HEK293 (cell line): ENCODE measurements around the gene ANKRD28.

Source experiments
- CTCF ChIA-PET: fragments of 350-600 bp; formaldehyde crosslinking; extraction: SDS; loops from one replicate; lab custom pipeline; 2021; ENCODE audit warnings: antibody characterized with exemption; lab: Yijun Ruan, JAX
- POLR2A ChIA-PET: fragments of 300-600 bp; formaldehyde crosslinking; extraction: SDS; loops from one replicate; lab custom pipeline; 2020; ENCODE audit warnings: antibody characterized with exemption, inconsistent platforms; lab: Yijun Ruan, JAX
- H3K27ac ChIP-seq: fragments of 200-500 bp; sonication (Bioruptor generic); 2 replicates; pipeline ENCODE4 v1.5.1; 2014; ENCODE audit warnings: low read depth, low read length, control low read depth, inconsistent platforms; ENCODE audit errors: extremely low read depth
- H3K36me3 ChIP-seq, 2 experiments: fragments of 200-500 bp in 1 of 2; sonication (Bioruptor generic) in 1 of 2; 1 replicate in 1 of 2; 2 replicates in 1 of 2; pipeline ENCODE4 v1.5.1; 2014 to 2017; ENCODE audit warnings: inconsistent platforms in 2 of 2, low read length in 2 of 2; ENCODE audit not compliant: control insufficient read depth in 2 of 2, insufficient read depth in 1 of 2
- H3K4me1 ChIP-seq: fragments of 200-500 bp; sonication (Bioruptor generic); 2 replicates; pipeline ENCODE4 v1.5.1; 2014; ENCODE audit warnings: mild to moderate bottlenecking, low read length, inconsistent platforms; ENCODE audit not compliant: control insufficient read depth, insufficient read depth
- H3K4me3 ChIP-seq: 2 replicates; pipeline ENCODE4 v1.5.1; 2011; ENCODE audit warnings: low read depth, mild to moderate bottlenecking, control low read depth, low read length, moderate library complexity
- H3K9me3 ChIP-seq: fragments of 200-500 bp; sonication (Bioruptor generic); 2 replicates; pipeline ENCODE4 v1.5.1; 2014; ENCODE audit warnings: low read depth, low read length, inconsistent platforms; ENCODE audit not compliant: control insufficient read depth, insufficient read depth
- FEZF1 ChIP-seq: fragments of 450-650 bp; formaldehyde crosslinking; IDR thresholded peaks from 2 replicates; pipeline ENCODE4 v1.5.1; 2016; ENCODE audit warnings: missing biosample characterization, missing genetic modification characterization
- GLI4 ChIP-seq: fragments of 450-650 bp; formaldehyde crosslinking; IDR thresholded peaks from 2 replicates; pipeline ENCODE4 v1.5.1; 2016; ENCODE audit warnings: missing biosample characterization, missing genetic modification characterization
- KLF9 ChIP-seq: fragments of 450-650 bp; formaldehyde crosslinking; IDR thresholded peaks from 2 replicates; pipeline ENCODE4 v1.5.1; 2016; ENCODE audit warnings: missing biosample characterization, missing genetic modification characterization, low read depth
- OSR2 ChIP-seq: fragments of 450-650 bp; formaldehyde crosslinking; IDR thresholded peaks from 2 replicates; pipeline ENCODE4 v1.5.1; 2016; ENCODE audit warnings: missing biosample characterization, missing genetic modification characterization
- PRDM10 ChIP-seq: fragments of 450-650 bp; formaldehyde crosslinking; IDR thresholded peaks from 2 replicates; pipeline ENCODE4 v1.5.1; 2016; ENCODE audit warnings: missing biosample characterization, missing genetic modification characterization
- REST ChIP-seq: fragments of 450-650 bp; formaldehyde crosslinking; IDR thresholded peaks from 2 replicates; pipeline ENCODE4 v1.5.1; 2016; ENCODE audit warnings: missing biosample characterization, missing genetic modification characterization
- SP7 ChIP-seq: fragments of 450-650 bp; formaldehyde crosslinking; IDR thresholded peaks from 2 replicates; pipeline ENCODE4 v1.5.1; 2016; ENCODE audit warnings: missing biosample characterization, missing genetic modification characterization
- ZBTB1 ChIP-seq: fragments of 450-650 bp; formaldehyde crosslinking; IDR thresholded peaks from 2 replicates; pipeline ENCODE4 v1.5.1; 2016; ENCODE audit warnings: missing biosample characterization, missing genetic modification characterization
- ZBTB44 ChIP-seq: fragments of 450-650 bp; IDR thresholded peaks from 2 replicates; pipeline ENCODE4 v1.5.1; 2018; ENCODE audit warnings: missing biosample characterization, mild to moderate bottlenecking, missing genetic modification characterization
- ZBTB48 ChIP-seq: fragments of 450-650 bp; formaldehyde crosslinking; IDR thresholded peaks from 2 replicates; pipeline ENCODE4 v1.5.1; 2016; ENCODE audit warnings: missing biosample characterization, missing genetic modification characterization
- ZNF138 ChIP-seq: fragments of 450-650 bp; formaldehyde crosslinking; IDR thresholded peaks from 2 replicates; pipeline ENCODE4 v1.5.1; 2016; ENCODE audit warnings: missing biosample characterization, missing genetic modification characterization, borderline replicate concordance
- ZNF169 ChIP-seq: fragments of 450-650 bp; formaldehyde crosslinking; IDR thresholded peaks from 2 replicates; pipeline ENCODE4 v1.5.1; 2016; ENCODE audit warnings: missing biosample characterization, missing genetic modification characterization
- ZNF174 ChIP-seq: fragments of 450-650 bp; formaldehyde crosslinking; IDR thresholded peaks from 2 replicates; pipeline ENCODE4 v1.5.0; 2017; ENCODE audit warnings: missing biosample characterization, mild to moderate bottlenecking, missing genetic modification characterization
- ZNF248 ChIP-seq: fragments of 450-650 bp; formaldehyde crosslinking; IDR thresholded peaks from 2 replicates; pipeline ENCODE4 v1.5.1; 2017; ENCODE audit warnings: missing biosample characterization, missing genetic modification characterization
- ZNF530 ChIP-seq: fragments of 450-650 bp; formaldehyde crosslinking; IDR thresholded peaks from 2 replicates; pipeline ENCODE4 v1.5.1; 2016; ENCODE audit warnings: low read depth, missing biosample characterization, missing genetic modification characterization
- ZNF558 ChIP-seq: fragments of 450-650 bp; formaldehyde crosslinking; IDR thresholded peaks from 2 replicates; pipeline ENCODE4 v1.5.1; 2016; ENCODE audit warnings: missing biosample characterization, missing genetic modification characterization
- ZNF560 ChIP-seq: fragments of 450-650 bp; formaldehyde crosslinking; IDR thresholded peaks from 2 replicates; pipeline ENCODE4 v1.5.1; 2017; ENCODE audit warnings: missing biosample characterization, missing genetic modification characterization, borderline replicate concordance
- ZNF596 ChIP-seq: fragments of 450-650 bp; IDR thresholded peaks from 2 replicates; pipeline ENCODE4 v1.5.0; 2018; ENCODE audit warnings: missing biosample characterization, mild to moderate bottlenecking, missing genetic modification characterization, moderate library complexity
- ZNF624 ChIP-seq: fragments of 450-650 bp; formaldehyde crosslinking; IDR thresholded peaks from 2 replicates; pipeline ENCODE4 v1.5.1; 2017; ENCODE audit warnings: missing biosample characterization, missing genetic modification characterization
- ZNF664 ChIP-seq: fragments of 450-650 bp; formaldehyde crosslinking; IDR thresholded peaks from 2 replicates; pipeline ENCODE4 v1.5.1; 2016; ENCODE audit warnings: missing biosample characterization, missing genetic modification characterization
- ZNF747 ChIP-seq: fragments of 450-650 bp; formaldehyde crosslinking; IDR thresholded peaks from 2 replicates; pipeline ENCODE4 v1.5.1; 2016; ENCODE audit warnings: missing biosample characterization, missing genetic modification characterization
- TF ChIP-seq, protein P1 (sequence below): fragments of 450-650 bp; formaldehyde crosslinking; IDR thresholded peaks from 2 replicates; pipeline ENCODE4 v1.5.1; 2016; ENCODE audit warnings: missing biosample characterization, missing genetic modification characterization

ANKRD28 gene

GRCh38 chr3:15722877-15723623 lies 74.7 kb downstream of the ANKRD28 start (continued):
- TF ChIP-seq PRDM10 (no peak), ZNF169 (tag by site-specific recombination) (no peak), KLF9 (tag by site-specific recombination) (no peak), ZNF596 (tag by site-specific recombination) (no peak), ZNF624 (tag by site-specific recombination) (no peak)

- TF ChIP-seq OSR2 (peak; percentile 25; the same call in 1 of the 2 replicates), ZNF174 (tag by site-specific recombination) (no peak)
- ChIA-PET POLR2A (no interaction called here), CTCF (interaction anchor here (0.7 kb wide), 1 partner anchor 257 kb away, joined by 3 read pairs; no protein-coding TSS in a partner anchor)
- Histone ChIP-seq H3K36me3 (peaks cover 4 to 11% of the 10 kb centered on the region in 2 experiments; a peak in 2 of 3 replicates), H3K27ac (no peak overlapping the region), H3K4me1 (peaks cover 7% of the 10 kb centered on the region; the same call in 1 of the 2 replicates), H3K4me3 (no peak overlapping the region), H3K9me3 (no peaks in the 10 kb centered on the region)
Observed at GRCh38 chr3:15716178-15716577, 81.6 kb downstream of the ANKRD28 start.

- CTCF ChIA-PET: interaction anchor here (0.6 to 0.7 kb wide), 3 partner anchors 55 to 220 kb away, joined by 3 to 4 read pairs (median 3); no protein-coding TSS in a partner anchor
- no peak overlapping the region for H3K4me3 ChIP-seq
- no peak for TF ChIP-seq REST
- no peak for TF ChIP-seq ZBTB1 (tag by site-specific recombination)
- TF ChIP-seq ZNF558 (tag by site-specific recombination): no peak
- no peak for TF ChIP-seq ZBTB44 (tag by site-specific recombination)
- no peak for TF ChIP-seq ZNF169 (tag by site-specific recombination)
- TF ChIP-seq, protein P1, sequence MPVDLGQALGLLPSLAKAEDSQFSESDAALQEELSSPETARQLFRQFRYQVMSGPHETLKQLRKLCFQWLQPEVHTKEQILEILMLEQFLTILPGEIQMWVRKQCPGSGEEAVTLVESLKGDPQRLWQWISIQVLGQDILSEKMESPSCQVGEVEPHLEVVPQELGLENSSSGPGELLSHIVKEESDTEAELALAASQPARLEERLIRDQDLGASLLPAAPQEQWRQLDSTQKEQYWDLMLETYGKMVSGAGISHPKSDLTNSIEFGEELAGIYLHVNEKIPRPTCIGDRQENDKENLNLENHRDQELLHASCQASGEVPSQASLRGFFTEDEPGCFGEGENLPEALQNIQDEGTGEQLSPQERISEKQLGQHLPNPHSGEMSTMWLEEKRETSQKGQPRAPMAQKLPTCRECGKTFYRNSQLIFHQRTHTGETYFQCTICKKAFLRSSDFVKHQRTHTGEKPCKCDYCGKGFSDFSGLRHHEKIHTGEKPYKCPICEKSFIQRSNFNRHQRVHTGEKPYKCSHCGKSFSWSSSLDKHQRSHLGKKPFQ (tag by site-specific recombination): no peak
- no peak for TF ChIP-seq ZNF560
- TF ChIP-seq ZNF248 (tag by site-specific recombination): no peak
- no peak for TF ChIP-seq ZNF664 (tag by site-specific recombination)
- TF ChIP-seq SP7: no peak
- TF ChIP-seq ZNF747: no peak
- TF ChIP-seq GLI4 (tag by site-specific recombination): no peak
- no peak for TF ChIP-seq ZNF530 (tag by site-specific recombination)
- no peak for TF ChIP-seq FEZF1 (tag by site-specific recombination)
- no peak for TF ChIP-seq ZNF138 (tag by site-specific recombination)
- no peak for TF ChIP-seq ZBTB48 (tag by site-specific recombination)
- H3K4me1 ChIP-seq: peaks cover 7% of the 10 kb centered on the region; the same call in 1 of the 2 replicates
- H3K27ac ChIP-seq: no peak overlapping the region
- H3K9me3 ChIP-seq: no peaks in the 10 kb centered on the region
- peaks cover 8 to 16% of the 10 kb centered on the region in 2 experiments; a peak in 2 of 3 replicates for H3K36me3 ChIP-seq
- POLR2A ChIA-PET: no interaction called here
Observed at GRCh38 chr3:15714448-15714847, 83.3 kb downstream of the ANKRD28 start.
